ENCODE data around the gene GULP1.

DNA sequence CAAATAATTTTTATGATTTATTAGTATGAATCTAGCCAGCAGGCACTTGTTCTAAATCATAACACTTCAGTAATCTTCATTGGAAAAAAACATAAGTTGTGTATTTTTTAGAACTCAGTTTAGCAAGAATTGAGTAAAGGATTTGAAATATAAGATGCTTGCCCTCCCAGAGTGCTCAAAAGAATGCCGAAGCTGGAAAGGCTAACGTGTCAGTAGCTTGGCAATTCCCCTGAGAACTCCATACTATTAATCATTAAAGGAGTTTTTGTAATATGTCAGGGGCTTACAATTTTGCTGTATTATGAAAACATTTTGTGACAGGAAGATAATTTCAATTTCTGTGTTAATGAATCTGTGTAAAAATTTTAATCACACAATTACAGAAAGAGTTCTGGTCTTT lies 122.7 kb downstream of the GULP1 start:
- TF ChIP-seq EGR1 (IDR thresholded peaks at IDR 0.05), result no peak
- TF ChIP-seq, protein P1, sequence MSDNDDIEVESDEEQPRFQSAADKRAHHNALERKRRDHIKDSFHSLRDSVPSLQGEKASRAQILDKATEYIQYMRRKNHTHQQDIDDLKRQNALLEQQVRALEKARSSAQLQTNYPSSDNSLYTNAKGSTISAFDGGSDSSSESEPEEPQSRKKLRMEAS (IDR thresholded peaks at IDR 0.05), result no peak
- no peak for TF ChIP-seq TAF1 (IDR thresholded peaks at IDR 0.05; ENCODE audit: low read depth)
- no peak for TF ChIP-seq FOXM1 (IDR thresholded peaks at IDR 0.05; ENCODE audit: borderline replicate concordance, low read depth)
- no peak for TF ChIP-seq EP300 (IDR thresholded peaks at IDR 0.05; ENCODE audit: borderline replicate concordance)
- no peak for TF ChIP-seq CEBPB (IDR thresholded peaks at IDR 0.05)
- no peak for TF ChIP-seq RAD21 (IDR thresholded peaks at IDR 0.05; ENCODE audit: low read depth)
- TF ChIP-seq, protein P2, sequence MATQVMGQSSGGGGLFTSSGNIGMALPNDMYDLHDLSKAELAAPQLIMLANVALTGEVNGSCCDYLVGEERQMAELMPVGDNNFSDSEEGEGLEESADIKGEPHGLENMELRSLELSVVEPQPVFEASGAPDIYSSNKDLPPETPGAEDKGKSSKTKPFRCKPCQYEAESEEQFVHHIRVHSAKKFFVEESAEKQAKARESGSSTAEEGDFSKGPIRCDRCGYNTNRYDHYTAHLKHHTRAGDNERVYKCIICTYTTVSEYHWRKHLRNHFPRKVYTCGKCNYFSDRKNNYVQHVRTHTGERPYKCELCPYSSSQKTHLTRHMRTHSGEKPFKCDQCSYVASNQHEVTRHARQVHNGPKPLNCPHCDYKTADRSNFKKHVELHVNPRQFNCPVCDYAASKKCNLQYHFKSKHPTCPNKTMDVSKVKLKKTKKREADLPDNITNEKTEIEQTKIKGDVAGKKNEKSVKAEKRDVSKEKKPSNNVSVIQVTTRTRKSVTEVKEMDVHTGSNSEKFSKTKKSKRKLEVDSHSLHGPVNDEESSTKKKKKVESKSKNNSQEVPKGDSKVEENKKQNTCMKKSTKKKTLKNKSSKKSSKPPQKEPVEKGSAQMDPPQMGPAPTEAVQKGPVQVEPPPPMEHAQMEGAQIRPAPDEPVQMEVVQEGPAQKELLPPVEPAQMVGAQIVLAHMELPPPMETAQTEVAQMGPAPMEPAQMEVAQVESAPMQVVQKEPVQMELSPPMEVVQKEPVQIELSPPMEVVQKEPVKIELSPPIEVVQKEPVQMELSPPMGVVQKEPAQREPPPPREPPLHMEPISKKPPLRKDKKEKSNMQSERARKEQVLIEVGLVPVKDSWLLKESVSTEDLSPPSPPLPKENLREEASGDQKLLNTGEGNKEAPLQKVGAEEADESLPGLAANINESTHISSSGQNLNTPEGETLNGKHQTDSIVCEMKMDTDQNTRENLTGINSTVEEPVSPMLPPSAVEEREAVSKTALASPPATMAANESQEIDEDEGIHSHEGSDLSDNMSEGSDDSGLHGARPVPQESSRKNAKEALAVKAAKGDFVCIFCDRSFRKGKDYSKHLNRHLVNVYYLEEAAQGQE (IDR thresholded peaks at IDR 0.05; ENCODE audit: low read depth), result no peak
- TF ChIP-seq, protein P3, sequence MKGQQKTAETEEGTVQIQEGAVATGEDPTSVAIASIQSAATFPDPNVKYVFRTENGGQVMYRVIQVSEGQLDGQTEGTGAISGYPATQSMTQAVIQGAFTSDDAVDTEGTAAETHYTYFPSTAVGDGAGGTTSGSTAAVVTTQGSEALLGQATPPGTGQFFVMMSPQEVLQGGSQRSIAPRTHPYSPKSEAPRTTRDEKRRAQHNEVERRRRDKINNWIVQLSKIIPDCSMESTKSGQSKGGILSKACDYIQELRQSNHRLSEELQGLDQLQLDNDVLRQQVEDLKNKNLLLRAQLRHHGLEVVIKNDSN (IDR thresholded peaks at IDR 0.05), result no peak

Data from Ishikawa (cell line).